IPS DF 19.7 (cell line): Measurements from ENCODE around the gene FARP1.
"Not testable (repeated sequence)": the region's sequence is repeated elsewhere in the genome, so short reads cannot be mapped to it uniquely, and the experiment has no call there.

Source experiments
- DNase-seq: peaks from one replicate; pipeline ENCODE4 v3.0.0-alpha.2; 2013; ENCODE audit warnings: low read depth, low spot score

Gene FARP1

DNA sequence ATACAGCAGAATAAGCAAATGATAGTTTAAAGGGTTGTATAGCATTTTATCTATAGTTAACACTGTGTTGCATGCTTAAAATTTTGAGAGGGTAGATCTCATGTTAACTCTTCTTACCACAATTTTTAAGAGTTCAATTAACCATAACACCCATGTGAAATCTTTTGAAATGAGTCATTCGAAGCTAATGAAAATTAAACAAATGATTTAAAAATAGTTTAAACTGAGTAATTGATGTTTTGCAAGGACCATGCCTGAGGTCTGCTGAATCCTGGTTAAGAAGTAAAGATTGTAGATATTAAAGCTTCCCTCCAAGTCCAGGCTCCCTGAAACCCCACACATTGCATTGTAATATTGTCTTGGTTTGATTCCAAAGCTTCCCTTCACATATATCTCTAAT is 210.9 kb downstream of the FARP1 start:
- DNase-seq: no peak

- no peak for DNase-seq
Measured at GRCh38 chr13:98358937-98359336, 216.0 kb downstream of the FARP1 start.

DNA sequence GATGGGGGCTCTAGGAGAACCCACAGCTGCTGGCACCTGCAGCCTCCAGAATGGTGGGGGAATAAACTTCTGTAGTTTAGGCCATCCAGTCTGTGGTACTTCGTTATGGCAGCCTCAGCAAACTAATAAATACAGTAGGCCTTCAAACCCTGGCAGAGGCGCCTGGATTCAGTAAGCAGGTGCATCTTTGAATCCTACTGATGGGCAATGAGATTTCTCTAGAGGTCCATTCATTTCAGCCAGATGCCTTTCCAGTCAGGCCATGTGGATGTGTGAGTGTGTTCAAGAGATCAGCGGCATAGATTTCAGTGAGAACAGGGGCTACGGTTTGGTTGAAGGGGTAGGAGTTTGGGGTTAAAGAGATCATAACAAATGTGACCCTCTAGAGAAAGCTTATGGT is 217.7 kb downstream of the FARP1 start:
- no peak for DNase-seq

GRCh38 chr13:98363326-98363725 is 220.4 kb downstream of the FARP1 start:
- DNase-seq: no peak

DNA sequence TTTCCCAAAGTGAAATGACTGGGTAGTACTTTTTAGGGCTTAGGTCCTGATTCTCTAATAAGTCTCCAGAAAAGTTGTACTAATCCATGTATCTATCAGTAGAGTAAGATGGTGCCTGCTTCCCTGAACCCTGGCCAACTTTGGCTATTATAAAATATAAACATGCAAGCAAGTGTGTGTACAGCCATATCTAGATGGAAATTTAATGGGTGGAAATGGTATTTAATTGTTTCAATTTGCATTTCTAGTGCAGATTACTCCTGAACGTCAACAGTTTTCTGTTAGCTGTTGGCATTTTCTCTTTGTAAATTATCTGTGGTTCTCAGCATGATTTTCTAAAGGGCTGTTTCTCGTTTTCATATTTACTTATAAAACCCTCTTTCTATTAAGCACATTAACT is 221.3 kb downstream of the FARP1 start:
- no peak for DNase-seq

- no peak for DNase-seq
Measured at GRCh38 chr13:98364647-98365046, 221.8 kb downstream of the FARP1 start.

GRCh38 chr13:98365302-98365701 is 222.4 kb downstream of the FARP1 start:
- DNase-seq: no peak

- DNase-seq: no peak
Measured at GRCh38 chr13:98366010-98366409, 223.1 kb downstream of the FARP1 start.

DNA sequence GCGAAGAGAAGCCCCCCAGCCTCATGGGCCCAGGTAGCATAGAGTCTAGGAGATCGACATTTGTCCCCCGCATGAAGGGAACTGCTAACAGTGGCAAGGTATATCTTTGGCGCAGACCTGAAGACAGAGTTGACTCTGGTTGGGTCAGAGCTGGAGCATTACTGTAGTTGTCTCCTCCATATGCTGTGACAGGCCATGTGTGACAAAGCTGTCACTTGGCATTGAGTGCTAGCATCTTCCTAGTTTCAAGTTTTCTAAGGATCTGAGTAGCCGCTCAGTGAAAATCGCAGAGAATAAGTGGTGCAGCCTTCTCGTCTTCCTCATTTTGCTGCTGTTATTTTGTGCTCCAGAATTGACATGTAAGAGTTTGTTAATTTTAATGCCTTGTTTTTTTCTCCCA is 223.5 kb downstream of the FARP1 start:
- DNase-seq: no peak

DNA sequence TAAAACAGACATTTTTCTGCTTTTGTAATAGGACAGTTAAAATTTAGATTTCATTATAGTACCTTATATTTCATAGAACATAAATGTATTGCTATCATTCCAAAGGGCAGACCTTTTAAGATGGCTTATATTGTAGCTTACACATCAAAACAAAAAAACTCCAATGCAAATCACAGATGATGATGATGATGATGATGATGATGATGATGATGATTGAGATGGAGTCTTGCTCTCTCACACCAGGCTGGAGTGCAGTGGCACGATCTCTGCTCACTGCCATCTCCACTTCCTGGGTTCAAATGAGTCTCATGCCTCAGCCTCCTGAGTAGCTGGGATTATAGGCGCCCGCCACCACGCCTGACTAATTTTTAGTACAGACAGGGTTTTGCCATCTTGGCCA is 224.1 kb downstream of the FARP1 start:
- no peak for DNase-seq

GRCh38 chr13:98368019-98368418 is 225.1 kb downstream of the FARP1 start:
- no peak for DNase-seq

DNA sequence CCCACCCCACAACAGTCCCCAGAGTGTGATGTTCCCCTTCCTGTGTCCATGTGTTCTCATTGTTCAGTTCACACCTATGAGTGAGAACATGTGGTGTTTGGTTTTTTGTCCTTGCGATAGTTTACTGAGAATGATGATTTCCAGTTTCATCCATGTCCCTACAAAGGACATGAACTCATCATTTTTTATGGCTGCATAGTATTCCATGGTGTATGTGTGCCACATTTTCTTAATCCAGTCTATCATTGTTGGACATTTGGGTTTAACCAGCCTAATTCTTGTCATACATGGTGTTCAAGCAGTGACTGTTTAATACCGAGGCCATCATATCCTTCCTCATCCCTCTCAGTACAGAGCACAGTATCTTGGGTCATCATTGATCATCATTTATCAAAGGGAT is 226.6 kb downstream of the FARP1 start:
- not testable (repeated sequence) for DNase-seq

- no peak for DNase-seq
Measured at GRCh38 chr13:98370261-98370660, 227.4 kb downstream of the FARP1 start.

DNA sequence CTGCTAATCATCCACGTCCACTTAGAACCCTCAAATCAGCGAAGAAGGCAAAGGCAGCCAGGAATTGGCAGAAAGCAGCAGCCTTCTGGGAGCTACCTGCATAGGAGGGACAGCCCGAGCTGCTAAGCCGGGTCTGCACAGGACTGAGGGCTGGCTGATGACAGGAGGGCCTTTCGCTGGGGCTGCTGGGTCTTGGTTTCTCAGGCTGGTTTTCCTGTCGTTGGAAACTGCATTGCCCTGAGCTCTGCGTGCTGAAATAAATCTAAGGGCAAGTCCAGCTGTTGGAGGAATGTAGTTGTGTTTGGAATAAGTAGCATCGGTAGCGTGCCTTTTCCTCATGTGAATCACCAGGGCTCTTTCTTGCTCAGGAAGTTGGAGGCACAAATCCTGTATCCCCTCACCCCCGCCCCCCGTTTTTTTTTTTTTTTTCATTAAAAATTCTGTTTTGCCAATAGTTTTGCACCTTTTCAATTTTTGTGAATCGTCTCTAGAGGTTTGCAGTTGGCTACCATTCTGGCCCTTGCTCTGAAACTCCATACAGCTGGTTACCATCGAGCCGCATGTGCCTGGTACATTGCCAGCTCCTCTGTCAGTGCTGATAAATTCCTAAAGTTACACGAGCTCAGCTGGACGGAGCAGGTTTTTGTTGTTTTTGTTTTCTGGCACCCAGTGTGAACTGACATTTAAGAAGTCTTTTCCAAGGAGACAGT is 228.1 kb downstream of the FARP1 start:
- no peak for DNase-seq

GRCh38 chr13:98371516-98372023 is 228.7 kb downstream of the FARP1 start:
- DNase-seq: no peak

DNA sequence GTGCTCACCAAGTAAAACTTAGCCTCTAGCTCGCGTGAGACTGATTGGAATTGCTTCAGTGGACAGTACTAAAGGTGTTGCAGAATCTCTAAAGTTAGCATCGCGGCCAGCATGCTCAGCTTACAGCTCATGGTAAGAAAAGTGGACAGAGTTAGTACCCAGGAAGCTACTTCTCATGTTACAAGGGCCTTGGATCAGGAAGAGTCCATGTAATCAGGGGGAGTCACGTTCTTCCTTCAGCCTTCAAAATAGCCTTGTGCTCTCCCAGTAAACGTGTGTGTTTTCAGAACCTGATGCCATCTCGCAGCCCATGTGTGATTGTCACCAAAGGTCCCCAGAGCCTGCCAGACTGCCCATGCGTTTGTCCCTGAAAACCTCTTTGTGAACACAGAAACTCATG is 230.0 kb downstream of the FARP1 start:
- peak; percentile 59 for DNase-seq

GRCh38 chr13:98374750-98375149 is 231.9 kb downstream of the FARP1 start:
- no peak for DNase-seq

GRCh38 chr13:98377635-98378378 is 234.9 kb downstream of the FARP1 start:
- DNase-seq: no peak

DNA sequence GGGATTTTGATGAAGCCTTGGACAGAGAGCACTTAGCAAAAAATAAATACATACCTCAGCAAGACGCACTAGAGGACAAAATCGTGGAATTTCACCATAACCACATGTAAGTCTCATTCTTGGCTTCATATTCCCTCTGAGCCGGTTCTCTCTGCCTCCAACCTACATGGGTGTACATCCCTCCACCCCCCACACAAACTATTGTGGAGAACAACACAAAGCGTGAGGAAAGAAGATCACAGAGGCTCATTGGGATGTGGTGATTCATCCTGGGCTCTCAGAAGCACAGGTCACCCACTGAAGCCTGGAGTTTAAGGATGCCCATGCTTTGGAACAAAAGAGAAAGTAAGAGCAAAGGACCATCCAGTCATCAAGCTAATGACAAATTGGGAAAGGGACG is 241.8 kb downstream of the FARP1 start:
- no peak for DNase-seq

- no peak for DNase-seq
Measured at GRCh38 chr13:98385606-98386005, 242.7 kb downstream of the FARP1 start.

- no peak for DNase-seq
Measured at GRCh38 chr13:98386637-98387036, 243.7 kb downstream of the FARP1 start.

GRCh38 chr13:98389319-98389718 is 246.4 kb downstream of the FARP1 start:
- DNase-seq: no peak

DNA sequence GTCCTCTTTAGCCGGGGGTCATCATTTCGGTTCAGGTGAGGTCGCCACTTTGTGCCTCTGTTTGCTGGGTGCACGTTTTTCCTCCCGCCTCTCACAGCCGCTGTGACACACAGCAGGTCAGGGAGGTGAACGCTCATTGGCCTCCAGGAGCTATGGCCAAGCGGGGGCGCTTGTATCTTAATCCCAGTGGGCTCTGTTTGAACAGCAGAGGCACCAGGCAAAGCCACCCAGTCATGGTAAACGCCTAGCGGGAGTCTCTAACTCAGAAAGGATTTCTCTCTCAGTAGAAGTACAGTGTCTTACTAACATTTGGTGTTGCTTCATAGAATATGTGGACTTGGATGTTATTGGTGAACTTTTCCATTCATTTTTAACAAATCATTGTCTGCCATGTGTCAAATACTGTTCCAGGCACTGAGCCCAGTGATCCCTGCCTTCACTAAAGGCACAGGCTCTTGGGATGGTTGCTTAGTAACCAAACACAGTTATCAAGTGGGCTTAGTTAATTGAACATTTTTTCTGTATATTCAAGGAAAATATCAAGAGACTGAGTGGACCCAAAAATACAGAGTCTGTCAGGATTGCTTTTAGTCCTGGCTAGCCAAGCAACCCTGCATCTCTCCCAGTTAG is 247.3 kb downstream of the FARP1 start:
- no peak for DNase-seq
